Erythroblast (primary cell): ENCODE results near the gene SETD7.

Experiments used
- DNase-seq, 2 experiments: peaks; one replicate each; lab custom pipeline; 2025; lab: John Stamatoyannopoulos, UW
- GATA1 ChIP-seq: IDR thresholded peaks from 2 replicates; pipeline ENCODE4 v1.6.1; 2011; ENCODE audit warnings: low read depth, mild to moderate bottlenecking, control low read depth, low read length, moderate library complexity
- POLR2A ChIP-seq: IDR thresholded peaks from 2 replicates; pipeline ENCODE4 v1.6.1; 2011; ENCODE audit warnings: mild to moderate bottlenecking, low read length

SETD7 gene

GRCh38 chr4:139556071-139556723 lies at the start of gene SETD7:
Gene SETD7, minus strand, starts transcription at chr4:139556219. Its CDS starts 82 bp downstream, at chr4:139556137.
- peak; percentile 61 to 78 for DNase-seq
- TF ChIP-seq GATA1 (no peak), POLR2A (no peak)

DNA sequence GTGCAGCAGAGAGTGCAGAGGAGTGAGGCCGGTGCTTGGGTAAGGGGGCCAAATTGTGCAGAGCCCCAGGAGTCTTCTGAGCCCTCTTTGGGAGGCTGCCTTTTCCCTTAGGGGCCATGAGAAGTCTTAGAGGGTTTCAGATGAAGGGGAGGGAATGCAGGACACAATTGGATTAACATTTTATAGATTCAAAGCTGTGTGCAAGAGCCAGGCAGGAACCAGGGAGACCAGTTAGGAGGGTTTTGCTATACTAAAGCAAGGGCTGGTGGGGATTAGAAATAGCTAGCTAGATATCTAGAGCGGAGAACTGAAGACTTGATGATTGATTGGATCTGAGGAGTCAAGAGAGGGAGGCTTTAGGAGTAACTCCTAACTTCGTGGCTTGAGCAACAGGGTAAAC lies 49.5 kb upstream of the SETD7 start:
- TF ChIP-seq POLR2A (no peak), GATA1 (no peak)
- no peak for DNase-seq

DNA sequence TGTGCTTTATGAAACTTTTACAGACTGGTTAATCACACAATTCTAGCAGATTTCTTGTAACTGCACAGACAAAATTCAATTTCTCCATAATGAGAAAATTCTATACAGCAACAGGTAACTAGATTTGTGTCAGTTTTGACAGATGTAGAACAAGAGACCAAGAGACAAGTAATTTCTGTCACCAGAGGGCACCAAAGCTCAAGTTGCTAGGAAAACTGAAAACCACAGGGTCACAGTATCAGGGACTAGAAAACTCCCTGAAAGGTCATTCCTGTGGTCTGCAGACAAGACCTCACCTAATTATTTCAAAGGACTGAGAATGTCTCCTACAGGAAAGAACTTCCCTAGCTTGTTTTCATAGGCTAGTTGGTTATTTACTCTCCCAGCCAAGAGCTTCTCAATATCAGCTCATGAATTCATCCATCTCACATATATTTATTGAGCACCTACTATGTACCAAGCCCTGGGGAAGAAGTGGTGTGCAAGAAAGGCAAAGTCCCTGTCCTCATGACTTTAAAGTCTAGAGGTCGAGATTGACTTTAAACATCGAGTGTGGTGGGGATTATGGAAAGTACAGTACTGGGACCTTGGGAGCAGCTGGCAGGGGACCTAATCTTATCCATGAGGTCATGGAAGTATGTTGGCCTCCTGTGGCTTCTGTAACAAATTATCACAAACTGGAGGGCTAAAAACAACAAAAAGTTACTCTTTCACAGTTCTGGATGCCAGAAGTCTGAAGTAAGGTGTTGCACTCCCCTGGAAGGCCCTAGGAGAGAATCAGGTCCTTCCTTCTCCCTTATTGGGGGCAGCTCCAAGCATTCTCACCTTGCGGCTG lies 47.8 kb upstream of the SETD7 start:
- TF ChIP-seq POLR2A, result no peak
- no peak for TF ChIP-seq GATA1
- peak; percentile 42 to 64 for DNase-seq

DNA sequence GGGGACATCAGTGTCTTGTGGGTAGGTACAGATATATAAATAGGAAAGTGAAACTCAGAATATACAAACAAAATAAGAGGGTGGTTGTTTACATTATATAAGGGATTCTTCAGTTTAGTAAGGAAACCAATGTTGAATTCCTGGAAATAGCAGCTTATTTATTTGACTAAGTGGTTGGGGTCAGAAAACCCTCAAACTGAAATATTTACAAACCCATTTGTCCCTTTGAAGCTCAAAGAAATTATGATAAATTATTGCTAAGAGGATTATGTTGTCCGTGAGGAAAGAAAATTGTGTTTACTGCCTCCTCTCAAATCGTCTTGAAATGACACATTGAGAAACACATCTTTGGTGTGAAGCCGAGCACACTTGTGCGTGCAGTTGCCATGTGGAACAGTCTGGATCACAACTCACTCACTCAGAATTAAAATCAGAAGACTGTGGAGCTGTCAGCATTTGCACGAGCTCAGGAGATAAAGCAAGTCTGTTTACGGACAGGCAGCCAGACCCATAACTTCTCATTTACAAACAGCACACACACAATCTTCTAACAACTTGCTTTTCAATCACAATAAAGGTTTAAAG lies 46.8 kb upstream of the SETD7 start:
- DNase-seq, result no peak
- no peak for TF ChIP-seq GATA1
- no peak for TF ChIP-seq POLR2A

GRCh38 chr4:139600662-139601061 lies 44.6 kb upstream of the SETD7 start:
- no peak for TF ChIP-seq POLR2A
- TF ChIP-seq GATA1, result no peak
- DNase-seq, result no peak

- DNase-seq, result no peak
These were observed 43.8 kb upstream of the SETD7 start for GRCh38 chr4:139599594-139600374.

GRCh38 chr4:139599076-139599475 lies 43.1 kb upstream of the SETD7 start:
- no peak for TF ChIP-seq POLR2A
- no peak for TF ChIP-seq GATA1
- no peak for DNase-seq

More at GRCh38 chr4:139599594-139600374, 43.8 kb upstream of the SETD7 start:
- TF ChIP-seq GATA1 (no peak), POLR2A (no peak)

- no peak for TF ChIP-seq POLR2A
- no peak for TF ChIP-seq GATA1
- no peak for DNase-seq
These were observed 40.8 kb upstream of the SETD7 start for GRCh38 chr4:139596684-139597279.

GRCh38 chr4:139596034-139596683 lies 40.1 kb upstream of the SETD7 start:
- DNase-seq, result no peak
- no peak for TF ChIP-seq POLR2A
- no peak for TF ChIP-seq GATA1

GRCh38 chr4:139594591-139595185 lies 38.7 kb upstream of the SETD7 start:
- no peak for TF ChIP-seq GATA1
- no peak for TF ChIP-seq POLR2A
- DNase-seq, result no peak

- no peak for DNase-seq
- no peak for TF ChIP-seq GATA1
These were observed 37.1 kb upstream of the SETD7 start for GRCh38 chr4:139593091-139593564.
